Activated CD8-positive, alpha-beta memory T cell treated with anti-CD3 and anti-CD28 coated beads for 36 hours (primary cell): Measurements from ENCODE around the gene CBARP. TPM values are rescaled to one million over a fixed set of nuclear protein-coding genes. Genes with fewer than 3 reads are reported as not detected.

Experiments
- CTCF ChIA-PET: fragments of 350-600 bp; sonication (Branson Sonifier 250); formaldehyde crosslinking; loops from one replicate; lab custom pipeline; 2021; ENCODE audit warnings: antibody characterized with exemption; lab: Charles Lee
- POLR2A ChIA-PET: fragments of 350-600 bp; sonication (Branson Sonifier 250); formaldehyde crosslinking; loops from one replicate; lab custom pipeline; 2021; ENCODE audit warnings: antibody characterized with exemption; lab: Charles Lee
- total RNA-seq, 2 experiments: library from RNA; stranded (reverse); gene quantifications; one replicate each; pipeline ENCODE4 v1.2.3, GENCODE V29; 2021

Gene CBARP
- total RNA-seq, 2 experiments from 2014 or later = 0.95 to 1.1 TPM

GRCh38 chr19:1240925-1241324, 3.1 kb upstream of the CBARP start:
- ChIA-PET POLR2A (interaction anchor here (0.9 to 1.6 kb wide), 6 partner anchors 20 to 220 kb away, joined by 3 to 15 read pairs (median 4); partner anchors contain the start of genes CIRBP and RNU6-2), CTCF (interaction anchor here (0.6 to 7.5 kb wide), 9 partner anchors 19 to 257 kb away, joined by 3 to 373 read pairs (median 3); partner anchors contain the start of genes CIRBP and WDR18)

DNA sequence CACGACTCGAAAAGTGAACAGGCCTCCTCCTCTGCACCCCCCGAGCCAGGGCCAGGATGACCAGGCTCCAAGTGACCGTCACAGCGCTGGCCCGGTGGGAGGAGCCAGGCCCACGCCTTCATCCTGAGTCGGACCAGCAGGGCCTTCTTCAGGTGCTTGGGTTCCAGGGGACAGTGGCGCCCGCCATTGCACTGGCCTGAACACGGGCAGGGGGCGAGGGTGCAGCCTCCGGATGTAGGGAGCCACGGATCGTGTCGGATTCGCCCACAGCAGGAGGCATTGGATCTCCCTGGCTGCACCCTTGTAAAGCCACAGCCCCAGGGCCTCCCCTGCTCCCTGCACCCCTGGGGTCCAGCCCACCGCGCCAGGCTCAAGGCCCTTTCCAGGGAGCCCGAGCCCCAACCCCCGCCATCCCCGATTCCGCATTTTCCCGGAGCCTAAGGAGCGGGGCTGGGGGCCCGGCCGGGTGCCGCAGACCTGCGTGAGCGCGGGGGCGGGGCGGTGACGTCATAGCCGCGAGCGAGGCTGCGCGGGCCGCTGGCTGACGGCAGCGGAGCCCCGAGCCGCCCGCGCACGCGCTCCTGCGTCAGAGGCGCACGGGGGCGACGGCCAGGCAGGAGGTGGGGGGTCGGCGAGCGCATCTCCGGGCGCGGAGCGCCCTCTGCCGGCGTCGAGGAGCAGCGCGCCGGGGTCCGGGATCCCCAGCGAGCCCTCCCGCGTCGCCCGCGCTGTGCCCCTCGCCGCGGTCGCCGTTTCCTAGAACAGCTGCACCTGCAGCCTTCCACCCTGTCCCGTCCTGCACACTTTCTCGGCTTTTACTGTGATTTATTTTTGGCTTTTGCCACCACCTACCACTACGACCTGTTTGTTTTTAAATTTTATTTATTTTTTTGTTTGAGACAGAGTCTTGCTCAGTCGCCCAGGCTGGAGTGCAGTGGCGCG, 2.3 kb upstream of the CBARP start:
- POLR2A ChIA-PET = interaction anchor here (0.9 to 1.6 kb wide), 4 partner anchors 29 to 219 kb away, joined by 3 to 15 read pairs (median 5); partner anchors contain the start of genes CIRBP and RNU6-2
- CTCF ChIA-PET = interaction anchor here (0.6 to 7.5 kb wide), 11 partner anchors 18 to 315 kb away, joined by 3 to 373 read pairs (median 3); partner anchors contain the start of gene CIRBP

DNA sequence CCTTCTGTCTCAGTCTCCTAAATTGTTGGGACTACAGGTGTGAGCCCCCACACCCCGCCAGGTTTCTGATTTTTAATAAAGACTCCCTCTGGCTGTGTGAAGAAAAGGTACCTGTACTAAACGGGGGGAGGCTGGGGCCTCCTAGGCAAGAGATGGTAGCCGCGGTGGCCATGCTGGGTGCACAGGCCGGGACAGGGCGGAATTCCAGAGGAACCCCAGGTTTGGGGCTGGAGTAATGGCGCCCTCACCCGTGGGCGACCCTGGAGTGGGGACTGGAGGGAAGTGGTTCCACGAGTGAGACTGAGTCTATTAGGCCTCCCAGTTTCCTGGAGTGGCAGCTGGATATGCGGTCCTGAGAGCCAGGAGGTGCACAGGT, 1.6 kb upstream of the CBARP start:
- ChIA-PET CTCF (interaction anchor here (0.9 to 2.0 kb wide), 4 partner anchors 27 to 315 kb away, joined by 3 to 8 read pairs (median 4); no protein-coding TSS in a partner anchor), POLR2A (no interaction called here)

GRCh38 chr19:1238369-1239303, 831 bp upstream of the CBARP start:
- POLR2A ChIA-PET = interaction anchor here (0.6 kb wide), 1 partner anchor 126 kb away, joined by 5 read pairs; no protein-coding TSS in a partner anchor
- CTCF ChIA-PET = interaction anchor here (0.6 to 2.0 kb wide), 9 partner anchors 15 to 314 kb away, joined by 3 to 8 read pairs (median 4); no protein-coding TSS in a partner anchor

DNA sequence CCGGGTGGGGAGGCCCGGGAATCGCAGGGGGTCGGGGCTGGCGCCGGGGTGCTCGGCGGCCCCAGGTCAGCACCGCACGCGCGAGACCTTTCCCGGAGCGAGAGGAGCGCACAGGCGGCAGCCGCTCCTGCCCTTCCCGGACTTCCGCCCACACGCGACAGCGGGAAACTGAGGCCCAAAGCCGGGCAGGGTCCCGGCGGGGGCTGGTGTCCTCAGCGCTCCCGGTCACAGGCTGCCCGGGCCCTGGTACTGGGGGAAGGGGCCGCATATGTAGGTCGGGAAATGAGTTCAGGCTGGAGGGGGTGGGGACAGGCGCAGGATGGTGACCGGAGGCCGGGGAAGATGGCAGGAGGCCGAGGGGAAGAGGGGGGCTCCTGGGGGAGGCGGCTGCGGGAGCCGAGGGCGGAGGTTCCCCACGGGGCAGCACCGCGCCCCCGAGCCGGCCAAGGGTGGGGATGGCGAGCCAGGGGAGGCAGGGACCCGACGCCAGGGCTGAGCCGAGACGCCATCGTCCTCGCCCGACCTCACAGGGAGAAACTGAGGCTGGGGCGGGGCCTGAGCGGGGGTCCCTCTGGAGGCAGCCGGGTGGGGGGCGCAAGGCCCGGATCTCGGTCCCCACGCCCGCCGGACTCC, 662 bp downstream of the CBARP start:
- ChIA-PET CTCF (no interaction called here), POLR2A (no interaction called here)

DNA sequence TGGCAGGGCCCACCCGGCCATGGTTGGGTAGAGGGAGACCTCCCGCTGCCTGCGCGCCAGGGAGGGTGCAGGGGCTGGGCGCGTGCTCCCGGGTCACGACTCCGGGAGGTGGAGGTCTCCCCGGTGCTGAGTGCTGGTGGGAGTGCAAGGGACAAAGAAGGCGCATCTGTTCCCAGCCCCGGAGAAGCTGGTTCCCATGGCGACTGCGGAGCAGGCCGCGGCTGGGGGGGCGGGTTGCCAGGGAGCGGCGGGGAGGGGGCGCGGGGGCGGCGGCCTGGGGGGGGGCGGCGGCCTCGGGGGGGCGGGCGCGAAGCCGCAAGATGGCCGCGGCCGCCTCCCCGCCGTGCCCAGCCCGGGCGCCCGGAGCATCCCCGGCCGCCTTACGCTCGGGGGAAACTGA, 1.2 kb downstream of the CBARP start:
- ChIA-PET POLR2A (no interaction called here), CTCF (no interaction called here)

- CTCF ChIA-PET = interaction anchor here (1.1 kb wide), 1 partner anchor 122 kb away, joined by 3 read pairs; no protein-coding TSS in a partner anchor
- POLR2A ChIA-PET = no interaction called here
Observed at GRCh38 chr19:1235625-1236538, 1.9 kb downstream of the CBARP start.

DNA sequence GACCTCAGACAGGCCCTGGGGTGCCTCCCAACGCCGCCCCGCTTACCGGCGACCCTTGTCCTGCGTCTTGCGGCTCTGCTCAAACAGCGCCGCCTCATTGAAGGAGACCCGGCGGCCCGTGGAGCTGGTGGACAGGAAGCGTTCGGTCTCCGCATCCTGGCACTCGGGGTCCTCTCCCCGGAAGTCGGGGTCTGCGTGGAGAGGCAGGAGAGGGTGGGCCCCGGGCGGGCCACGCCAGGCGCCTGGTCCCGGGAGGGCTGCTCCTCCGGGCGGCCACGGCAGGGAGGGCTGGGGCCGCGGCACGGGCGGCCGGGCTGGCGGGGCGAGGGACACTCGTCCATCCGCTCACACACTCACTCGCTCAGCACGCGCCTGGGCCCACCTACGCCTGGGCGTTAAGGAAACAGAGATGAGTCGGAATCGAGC, 2.8 kb downstream of the CBARP start:
- ChIA-PET POLR2A (no interaction called here), CTCF (interaction anchor here (1.0 to 1.1 kb wide), 2 partner anchors 18 to 121 kb away, joined by 3 read pairs; no protein-coding TSS in a partner anchor)

- CTCF ChIA-PET = interaction anchor here (1.0 kb wide), 1 partner anchor 18 kb away, joined by 3 read pairs; no protein-coding TSS in a partner anchor
- POLR2A ChIA-PET = no interaction called here
Observed at GRCh38 chr19:1234051-1234954, 3.5 kb downstream of the CBARP start.

DNA sequence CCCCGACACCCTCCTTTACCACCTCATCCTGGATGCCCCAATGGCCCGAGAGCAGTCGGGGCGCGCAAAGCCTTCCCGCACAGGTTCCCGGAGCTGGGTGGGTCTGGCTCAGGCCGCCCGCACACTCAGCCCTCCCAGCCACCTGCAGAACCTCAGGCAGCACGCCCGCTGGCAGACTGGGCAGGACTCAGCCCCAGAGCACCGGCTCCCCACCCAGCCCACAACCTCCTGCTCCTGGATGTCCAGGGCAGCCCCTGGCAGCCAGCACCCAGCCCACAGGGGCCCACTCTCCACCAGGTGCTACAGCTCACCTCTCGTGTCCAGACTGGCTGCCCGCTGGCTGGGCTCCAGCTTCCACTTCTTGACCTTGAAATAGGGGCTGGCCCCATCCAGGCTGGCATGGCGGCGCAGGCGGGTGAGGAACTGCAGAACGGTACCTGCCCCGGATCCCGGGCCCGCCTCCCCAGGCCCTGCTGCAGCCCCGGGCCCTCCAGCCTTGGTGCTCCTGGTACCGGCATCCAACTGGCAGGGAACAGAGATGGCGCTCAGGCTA, 4.6 kb downstream of the CBARP start:
- CTCF ChIA-PET = interaction anchor here (1.2 to 1.3 kb wide), 2 partner anchors 10 to 11 kb away, joined by 3 read pairs; no protein-coding TSS in a partner anchor
- POLR2A ChIA-PET = no interaction called here

DNA sequence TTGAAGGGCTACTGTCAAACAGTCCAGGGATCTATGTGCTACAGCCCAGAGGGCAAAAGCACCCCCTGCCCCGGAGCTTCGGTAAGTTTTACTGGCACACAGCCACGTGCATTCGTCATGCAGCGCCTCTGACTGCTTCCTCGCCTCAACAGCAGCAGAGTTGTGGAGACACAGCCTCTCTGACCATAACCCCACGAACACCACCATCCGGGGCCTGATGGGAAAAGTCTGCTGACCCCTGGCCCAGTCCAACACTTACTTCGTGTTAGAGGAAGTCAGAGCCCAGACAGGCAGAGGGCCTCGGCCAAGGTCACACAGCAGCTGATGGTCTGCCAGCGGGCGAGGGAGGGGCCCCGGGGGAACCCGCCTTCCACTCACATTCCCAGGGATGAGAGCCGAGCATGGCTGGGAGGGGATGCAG, 5.1 kb downstream of the CBARP start:
- POLR2A ChIA-PET = no interaction called here
- CTCF ChIA-PET = interaction anchor here (1.2 to 1.3 kb wide), 2 partner anchors 10 to 11 kb away, joined by 3 read pairs; no protein-coding TSS in a partner anchor

GRCh38 chr19:1231729-1232637, 5.8 kb downstream of the CBARP start:
- CTCF ChIA-PET = interaction anchor here (1.2 to 1.3 kb wide), 2 partner anchors 9 to 12 kb away, joined by 3 read pairs; no protein-coding TSS in a partner anchor

GRCh38 chr19:1230783-1231489, 6.9 kb downstream of the CBARP start:
- ChIA-PET CTCF (no interaction called here), POLR2A (no interaction called here)

More at GRCh38 chr19:1231729-1232637, 5.8 kb downstream of the CBARP start:
- POLR2A ChIA-PET = no interaction called here
